ENCODE results near the gene SLC22A17.
"Not testable (repeated sequence)": the region's sequence is repeated elsewhere in the genome, so short reads cannot be mapped to it uniquely, and the experiment has no call there.

Gene SLC22A17

DNA sequence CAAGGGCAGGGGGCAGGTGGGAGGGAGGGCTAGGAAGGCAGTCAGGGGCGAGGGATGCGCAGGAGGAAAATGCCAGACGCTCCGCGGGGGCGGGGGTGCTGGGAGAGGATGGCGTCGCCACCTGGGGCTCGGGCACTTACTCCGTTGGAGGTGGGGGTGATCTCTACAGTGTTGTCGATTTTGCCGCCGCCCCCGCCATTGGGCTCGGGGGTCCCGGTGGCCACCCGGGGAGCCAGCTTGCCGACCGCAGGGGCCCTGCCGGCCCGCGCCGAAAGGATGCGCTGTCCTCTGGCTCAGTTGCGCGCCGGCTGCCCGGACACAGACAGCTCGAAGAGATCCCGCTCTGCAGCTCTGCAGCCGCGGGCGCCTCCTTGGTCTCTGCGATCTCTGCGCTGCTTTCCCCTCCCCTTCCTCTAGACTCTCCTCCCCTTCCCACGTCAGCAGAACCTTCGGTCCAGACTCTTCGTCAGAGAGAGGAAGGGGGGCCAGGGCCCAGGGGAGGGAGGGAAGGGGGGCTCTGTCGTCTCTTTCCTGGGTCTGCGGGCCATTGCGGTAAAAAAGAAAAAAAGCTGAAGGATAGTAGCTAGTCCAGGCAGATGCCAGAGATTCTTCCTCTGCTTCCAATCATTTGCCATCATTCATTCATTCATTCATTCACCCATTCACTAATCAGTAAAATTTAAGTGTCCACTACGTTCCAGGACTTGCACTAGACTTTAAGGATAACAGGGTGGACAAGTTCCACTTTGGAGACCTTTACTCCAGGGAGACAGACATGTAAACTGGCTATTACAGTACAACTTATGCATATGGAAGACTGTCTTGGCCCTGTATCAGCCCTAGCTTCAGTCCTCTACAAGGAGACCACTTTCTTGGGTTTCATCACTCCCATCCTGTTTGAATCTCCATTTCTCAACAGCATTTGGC lies at the start of gene SLC22A17:
SLC22A17 (minus strand) TSS at position 382 of the 927 bp plus-strand sequence.
- DNase-seq (ENCODE audit: low read depth): peak; percentile 97
- peak within 1 kb of the TSS; percentile 77 for H3K4me3 ChIP-seq (ENCODE audit: low read length)
- peak within 1 kb of the TSS; percentile 46 for H3K9ac ChIP-seq (ENCODE audit: low read length)
- peaks cover 32% of the 10 kb centered on the region for H3K27me3 ChIP-seq (replicated peaks; ENCODE audit: control insufficient read depth, insufficient read depth, low read length)
- no peaks in the 10 kb centered on the region for H3K9me3 ChIP-seq (ENCODE audit: control insufficient read depth, low read length)
- no peaks in the 10 kb centered on the region for H3K36me3 ChIP-seq (ENCODE audit: control insufficient read depth, insufficient read depth, low read length, severe bottlenecking)
- peaks cover 8% of the 10 kb centered on the region for H3K4me1 ChIP-seq (ENCODE audit: control insufficient read depth, insufficient read depth, low read length)

DNA sequence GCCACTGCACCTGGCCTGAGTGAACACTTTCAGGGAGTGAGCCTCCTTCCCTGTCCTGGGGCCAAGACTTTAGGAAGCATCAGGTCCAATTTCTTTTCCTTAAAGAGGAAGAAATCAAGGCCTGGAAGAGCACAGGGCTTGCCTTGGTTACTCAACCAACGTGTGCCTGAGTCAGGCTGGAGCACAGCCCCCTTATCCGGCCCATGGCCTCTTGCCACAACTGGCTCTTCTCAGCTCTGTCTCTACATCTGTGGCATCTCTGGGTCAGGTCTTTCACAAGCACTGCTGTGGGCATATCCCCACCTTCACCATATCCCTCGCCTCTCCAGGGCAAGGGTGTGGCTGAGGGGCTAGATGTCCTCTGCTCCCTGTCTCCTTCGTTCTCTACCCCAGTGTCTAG lies 48.6 kb upstream of the SLC22A17 start:
- no peak overlapping the region for H3K4me3 ChIP-seq (ENCODE audit: low read length)
- no peaks in the 10 kb centered on the region for H3K9me3 ChIP-seq (ENCODE audit: control insufficient read depth, low read length)
- no peak for DNase-seq (ENCODE audit: low read depth)
- H3K27me3 ChIP-seq (replicated peaks; ENCODE audit: control insufficient read depth, insufficient read depth, low read length): peaks cover 38% of the 10 kb centered on the region
- no peak overlapping the region for H3K9ac ChIP-seq (ENCODE audit: low read length)
- H3K36me3 ChIP-seq (ENCODE audit: control insufficient read depth, insufficient read depth, low read length, severe bottlenecking): no peaks in the 10 kb centered on the region
- no peaks in the 10 kb centered on the region for H3K4me1 ChIP-seq (ENCODE audit: control insufficient read depth, insufficient read depth, low read length)

DNA sequence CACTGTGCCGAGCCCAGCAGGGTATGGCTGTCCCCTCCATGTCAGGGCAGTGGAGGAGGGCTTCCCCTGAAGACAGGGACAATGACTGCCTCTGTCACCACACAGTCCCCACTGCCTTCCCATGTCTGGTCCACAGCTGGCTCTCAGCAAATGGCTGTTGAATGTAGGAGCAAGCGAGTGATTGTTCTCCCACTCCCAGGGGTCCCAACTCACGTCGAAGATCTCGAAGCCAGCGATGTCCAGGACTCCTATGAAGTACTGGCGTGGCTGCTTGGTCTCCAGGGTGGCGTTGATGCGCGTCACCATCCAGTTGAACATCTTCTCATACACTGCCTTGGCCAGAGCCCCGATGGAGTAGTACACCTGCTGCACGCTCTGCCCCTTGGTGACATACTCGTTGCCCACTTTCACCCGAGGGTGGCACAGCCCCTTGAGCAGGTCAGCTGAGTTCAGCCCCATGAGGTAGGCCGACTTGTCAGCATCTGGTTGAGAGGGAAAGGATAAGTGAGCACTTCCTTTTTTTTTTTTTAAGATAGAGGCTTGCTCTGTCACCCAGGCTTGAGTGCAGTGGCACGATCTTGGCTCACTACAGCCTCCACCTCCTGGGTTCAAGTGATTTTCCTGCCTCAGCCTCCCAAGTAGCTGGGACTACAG lies 47.9 kb upstream of the SLC22A17 start:
- not testable (repeated sequence) for H3K4me1 ChIP-seq (ENCODE audit: control insufficient read depth, insufficient read depth, low read length); H3K36me3 ChIP-seq (ENCODE audit: control insufficient read depth, insufficient read depth, low read length, severe bottlenecking); DNase-seq (ENCODE audit: low read depth); H3K9me3 ChIP-seq (ENCODE audit: control insufficient read depth, low read length); H3K9ac ChIP-seq (ENCODE audit: low read length); H3K4me3 ChIP-seq (ENCODE audit: low read length)
- H3K27me3 ChIP-seq (replicated peaks; ENCODE audit: control insufficient read depth, insufficient read depth, low read length): peaks cover 33% of the 10 kb centered on the region

DNA sequence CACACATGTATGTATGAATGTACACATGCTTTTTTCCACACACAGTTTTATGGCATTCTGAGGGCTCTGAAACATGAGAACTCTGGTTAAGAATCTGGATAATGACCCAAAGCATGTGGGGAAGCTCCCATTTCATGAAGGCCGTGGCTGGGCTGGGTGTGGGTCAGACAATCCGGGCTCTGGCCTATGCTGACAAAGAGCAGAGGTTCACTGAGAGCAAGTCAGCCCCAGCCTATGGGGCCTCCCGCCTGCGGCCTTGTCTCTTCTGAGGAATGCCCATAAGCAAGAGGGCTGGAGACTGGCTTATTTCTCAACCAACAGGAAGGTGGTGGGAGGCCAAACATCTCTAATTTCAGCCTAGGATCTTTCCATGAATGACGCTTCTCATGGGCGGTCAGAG lies 46.9 kb upstream of the SLC22A17 start:
- Histone ChIP-seq H3K4me3 (ENCODE audit: low read length) (no peak overlapping the region), H3K9ac (ENCODE audit: low read length) (no peak overlapping the region), H3K9me3 (ENCODE audit: control insufficient read depth, low read length) (no peaks in the 10 kb centered on the region), H3K36me3 (ENCODE audit: control insufficient read depth, insufficient read depth, low read length, severe bottlenecking) (no peaks in the 10 kb centered on the region), H3K4me1 (ENCODE audit: control insufficient read depth, insufficient read depth, low read length) (no peaks in the 10 kb centered on the region), H3K27me3 (replicated peaks; ENCODE audit: control insufficient read depth, insufficient read depth, low read length) (peaks cover 29% of the 10 kb centered on the region)
- peak; percentile 27 for DNase-seq (ENCODE audit: low read depth)

DNA sequence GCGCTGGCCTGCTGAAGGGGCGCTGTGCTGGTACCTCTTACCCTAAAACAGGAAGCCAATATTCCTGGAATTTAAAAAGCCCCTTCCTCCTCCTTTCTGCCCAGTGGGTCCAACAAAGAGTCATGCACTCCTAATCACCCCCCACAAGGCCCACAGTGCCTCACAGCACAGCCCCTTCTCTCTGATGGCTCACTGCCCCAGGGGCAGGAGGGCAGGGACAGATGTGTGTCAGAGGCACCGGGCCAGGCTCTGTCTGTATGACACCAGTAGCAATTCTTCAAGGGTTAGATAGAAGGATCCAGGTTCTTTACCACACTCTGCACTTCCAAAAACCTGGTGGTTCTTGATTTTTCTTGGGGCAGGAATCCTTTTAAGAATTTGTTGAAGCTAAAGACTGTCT lies 46.4 kb upstream of the SLC22A17 start:
- Histone ChIP-seq H3K27me3 (replicated peaks; ENCODE audit: control insufficient read depth, insufficient read depth, low read length) (peaks cover 24% of the 10 kb centered on the region), H3K9me3 (ENCODE audit: control insufficient read depth, low read length) (no peaks in the 10 kb centered on the region)
- no peak for DNase-seq (ENCODE audit: low read depth)

DNA sequence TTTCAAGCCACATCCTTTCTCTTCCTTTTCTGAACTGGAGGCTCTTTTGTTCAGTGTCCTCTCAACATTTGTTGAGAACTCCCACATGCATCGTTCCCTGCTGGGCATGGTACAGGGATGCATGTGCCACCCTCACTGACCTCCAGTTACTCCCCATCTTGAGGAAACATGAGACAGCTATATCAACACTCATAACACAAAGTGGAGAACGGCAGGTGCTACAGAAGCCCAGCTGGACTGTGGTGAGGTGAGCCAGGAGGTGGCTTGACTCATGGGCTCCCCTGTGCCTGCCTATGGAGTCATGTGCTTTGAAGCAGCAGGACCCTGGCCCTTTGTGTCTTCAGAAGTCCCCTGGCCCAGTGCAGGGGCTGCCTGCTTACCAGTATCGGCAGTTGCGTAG lies 45.7 kb upstream of the SLC22A17 start:
- H3K9ac ChIP-seq (ENCODE audit: low read length): no peak overlapping the region
- DNase-seq (ENCODE audit: low read depth): no peak
- H3K4me3 ChIP-seq (ENCODE audit: low read length): no peak overlapping the region
- peaks cover 23% of the 10 kb centered on the region for H3K27me3 ChIP-seq (replicated peaks; ENCODE audit: control insufficient read depth, insufficient read depth, low read length)
- no peaks in the 10 kb centered on the region for H3K36me3 ChIP-seq (ENCODE audit: control insufficient read depth, insufficient read depth, low read length, severe bottlenecking)
- H3K9me3 ChIP-seq (ENCODE audit: control insufficient read depth, low read length): no peaks in the 10 kb centered on the region
- H3K4me1 ChIP-seq (ENCODE audit: control insufficient read depth, insufficient read depth, low read length): no peaks in the 10 kb centered on the region

More for the DNA sequence above, 46.4 kb upstream of the SLC22A17 start:
- H3K4me3 ChIP-seq (ENCODE audit: low read length): no peak overlapping the region
- H3K9ac ChIP-seq (ENCODE audit: low read length): no peak overlapping the region
- no peaks in the 10 kb centered on the region for H3K4me1 ChIP-seq (ENCODE audit: control insufficient read depth, insufficient read depth, low read length)
- H3K36me3 ChIP-seq (ENCODE audit: control insufficient read depth, insufficient read depth, low read length, severe bottlenecking): no peaks in the 10 kb centered on the region

DNA sequence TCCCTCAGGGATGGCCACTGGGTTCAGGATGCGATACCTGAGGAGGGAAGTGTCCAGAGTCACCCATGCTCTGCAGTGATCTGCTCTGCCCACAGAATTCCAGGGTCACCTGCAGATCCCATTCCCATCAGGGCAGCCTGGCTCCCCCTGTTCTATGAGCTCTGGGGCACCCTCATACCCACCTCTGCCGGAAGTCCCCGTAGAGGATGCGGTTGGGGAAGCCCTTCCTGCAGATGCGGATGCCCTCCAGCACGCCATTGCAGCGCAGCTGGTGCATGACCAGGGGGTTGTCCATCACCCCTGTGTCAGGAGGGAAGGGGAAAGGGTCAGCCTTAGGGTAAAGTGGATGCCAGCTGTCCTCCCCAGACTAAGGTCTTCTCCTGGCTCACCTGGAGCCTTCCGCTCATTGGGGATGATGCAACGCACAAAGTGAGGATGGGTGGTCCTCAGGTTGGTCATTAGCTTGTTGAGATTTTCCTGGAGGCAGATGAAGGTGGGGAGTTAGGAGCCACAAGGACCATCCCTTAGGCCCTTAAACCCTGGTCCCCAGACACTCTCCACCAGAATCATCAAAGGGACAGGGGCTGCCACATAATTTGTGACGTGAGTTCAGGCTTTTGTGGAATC lies 44.2 kb upstream of the SLC22A17 start:
- no peaks in the 10 kb centered on the region for H3K4me1 ChIP-seq (ENCODE audit: control insufficient read depth, insufficient read depth, low read length)
- no peaks in the 10 kb centered on the region for H3K9me3 ChIP-seq (ENCODE audit: control insufficient read depth, low read length)
- no peak overlapping the region for H3K4me3 ChIP-seq (ENCODE audit: low read length)
- DNase-seq (ENCODE audit: low read depth): no peak
- H3K9ac ChIP-seq (ENCODE audit: low read length): no peak overlapping the region
- no peaks in the 10 kb centered on the region for H3K36me3 ChIP-seq (ENCODE audit: control insufficient read depth, insufficient read depth, low read length, severe bottlenecking)
- H3K27me3 ChIP-seq (replicated peaks; ENCODE audit: control insufficient read depth, insufficient read depth, low read length): peaks cover 28% of the 10 kb centered on the region

DNA sequence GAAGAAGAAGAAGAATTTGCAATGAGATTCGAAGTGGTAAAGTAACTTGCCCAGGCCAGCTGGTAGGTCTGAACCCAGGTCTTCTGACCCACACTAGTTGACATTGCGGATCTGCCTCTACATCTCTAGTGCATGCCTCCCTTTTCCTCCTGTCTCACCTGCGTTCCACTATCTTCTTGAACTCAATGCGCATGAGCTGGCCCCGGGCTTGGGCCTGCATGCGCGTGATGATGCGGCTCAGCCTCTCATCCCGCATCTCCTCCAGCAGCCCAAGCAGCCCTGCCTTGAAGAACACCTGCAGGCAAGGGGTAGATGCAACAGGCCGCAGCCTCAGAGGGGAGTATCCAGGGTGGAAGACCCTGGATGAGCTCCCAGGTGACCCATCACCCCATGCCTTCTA lies 43.4 kb upstream of the SLC22A17 start:
- no peak overlapping the region for H3K4me3 ChIP-seq (ENCODE audit: low read length)
- no peak for DNase-seq (ENCODE audit: low read depth)
- H3K4me1 ChIP-seq (ENCODE audit: control insufficient read depth, insufficient read depth, low read length): no peaks in the 10 kb centered on the region
- H3K27me3 ChIP-seq (replicated peaks; ENCODE audit: control insufficient read depth, insufficient read depth, low read length): peaks cover 27% of the 10 kb centered on the region
- H3K9ac ChIP-seq (ENCODE audit: low read length): no peak overlapping the region
- H3K9me3 ChIP-seq (ENCODE audit: control insufficient read depth, low read length): no peaks in the 10 kb centered on the region
- no peaks in the 10 kb centered on the region for H3K36me3 ChIP-seq (ENCODE audit: control insufficient read depth, insufficient read depth, low read length, severe bottlenecking)

DNA sequence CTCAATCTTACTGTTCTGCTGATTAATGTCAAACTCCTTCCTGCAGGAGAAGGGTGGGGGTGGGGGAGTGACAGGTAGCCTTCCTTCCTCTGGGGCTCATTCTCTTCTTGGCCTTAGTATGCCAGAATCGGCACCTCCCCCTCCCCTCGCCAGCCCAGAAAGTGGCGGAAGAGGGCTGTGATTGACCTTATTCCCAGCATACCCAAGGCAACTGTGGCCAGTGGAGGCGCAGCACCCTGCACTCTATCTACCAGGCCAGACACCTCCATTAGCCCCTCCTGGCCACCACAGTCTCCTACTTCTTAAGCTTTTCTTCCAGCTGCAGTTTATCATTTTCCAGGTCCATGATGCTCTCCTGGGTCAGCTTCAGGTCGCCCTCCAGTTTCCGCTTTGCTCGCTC lies 39.9 kb upstream of the SLC22A17 start:
- no peaks in the 10 kb centered on the region for H3K9me3 ChIP-seq (ENCODE audit: control insufficient read depth, low read length)
- no peaks in the 10 kb centered on the region for H3K36me3 ChIP-seq (ENCODE audit: control insufficient read depth, insufficient read depth, low read length, severe bottlenecking)
- no peaks in the 10 kb centered on the region for H3K4me1 ChIP-seq (ENCODE audit: control insufficient read depth, insufficient read depth, low read length)
- no peak overlapping the region for H3K4me3 ChIP-seq (ENCODE audit: low read length)
- no peak overlapping the region for H3K9ac ChIP-seq (ENCODE audit: low read length)
- DNase-seq (ENCODE audit: low read depth): no peak
- peaks cover 40% of the 10 kb centered on the region for H3K27me3 ChIP-seq (replicated peaks; ENCODE audit: control insufficient read depth, insufficient read depth, low read length)

DNA sequence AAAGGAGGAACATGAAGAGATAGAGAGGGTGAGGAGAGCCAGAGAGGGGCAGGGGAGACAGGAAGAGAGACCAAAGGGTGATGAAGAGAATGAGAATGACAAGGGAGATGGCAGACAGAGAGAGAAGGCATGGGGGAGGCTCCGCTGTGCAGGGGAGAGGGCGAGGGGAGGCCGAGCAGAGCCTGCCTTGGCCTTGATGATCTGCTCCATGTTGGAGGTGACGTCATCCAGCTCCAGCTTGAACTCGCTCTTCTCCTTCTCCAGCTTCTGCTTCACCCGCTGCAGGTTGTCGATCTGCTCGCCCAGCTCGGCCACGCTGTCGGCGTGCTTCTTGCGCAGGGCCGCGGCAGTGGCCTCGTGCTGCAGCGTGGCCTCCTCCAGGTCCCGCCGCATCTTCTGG lies 37.2 kb upstream of the SLC22A17 start:
- not testable (repeated sequence) for H3K4me3 ChIP-seq (ENCODE audit: low read length); H3K36me3 ChIP-seq (ENCODE audit: control insufficient read depth, insufficient read depth, low read length, severe bottlenecking); DNase-seq (ENCODE audit: low read depth); H3K9ac ChIP-seq (ENCODE audit: low read length); H3K9me3 ChIP-seq (ENCODE audit: control insufficient read depth, low read length); H3K4me1 ChIP-seq (ENCODE audit: control insufficient read depth, insufficient read depth, low read length)
- peaks cover 58% of the 10 kb centered on the region for H3K27me3 ChIP-seq (replicated peaks; ENCODE audit: control insufficient read depth, insufficient read depth, low read length)

DNA sequence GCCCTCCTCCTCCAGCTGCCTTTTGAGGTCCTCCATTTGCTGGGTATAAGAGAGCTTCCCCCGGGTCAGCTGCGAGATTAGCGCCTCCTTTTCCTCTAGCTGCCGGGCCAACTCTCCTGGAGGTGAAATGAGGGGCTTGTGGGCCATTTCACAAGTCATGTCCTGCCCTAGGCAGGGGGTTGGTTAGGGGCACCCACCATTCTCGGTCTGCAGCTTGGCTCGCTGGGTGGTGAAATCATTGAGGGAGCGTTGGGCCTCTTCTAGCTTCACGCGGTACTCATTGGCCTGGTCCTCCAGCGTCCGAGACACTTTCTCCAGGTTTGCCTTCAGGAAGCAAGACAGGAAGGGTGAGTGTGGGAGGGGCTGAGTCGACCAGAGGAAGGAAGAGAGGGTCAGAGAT lies 36.7 kb upstream of the SLC22A17 start:
- Histone ChIP-seq H3K4me3 (ENCODE audit: low read length) (no peak overlapping the region), H3K9ac (ENCODE audit: low read length) (no peak overlapping the region), H3K36me3 (ENCODE audit: control insufficient read depth, insufficient read depth, low read length, severe bottlenecking) (no peaks in the 10 kb centered on the region), H3K4me1 (ENCODE audit: control insufficient read depth, insufficient read depth, low read length) (no peaks in the 10 kb centered on the region), H3K9me3 (ENCODE audit: control insufficient read depth, low read length) (no peaks in the 10 kb centered on the region), H3K27me3 (replicated peaks; ENCODE audit: control insufficient read depth, insufficient read depth, low read length) (peaks cover 58% of the 10 kb centered on the region)
- DNase-seq (ENCODE audit: low read depth): no peak
